Kidney tubule cell (primary cell): ENCODE results near the gene KRTAP3-3.
"Not testable (repeated sequence)": the region's sequence is repeated elsewhere in the genome, so short reads cannot be mapped to it uniquely, and the experiment has no call there.

Experiments used
- DNase-seq: peaks from one replicate; pipeline ENCODE4 v3.0.0-alpha.2; 2018; ENCODE audit warnings: low spot score

The KRTAP3-3 gene

GRCh38 chr17:40993839-40994238 lies at the start of gene KRTAP3-3:
Gene KRTAP3-3, minus strand, starts transcription at chr17:40994164. Its CDS starts 67 bp downstream, at chr17:40994097.
- no peak for DNase-seq

- no peak for DNase-seq
These were observed 49.0 kb upstream of the KRTAP3-3 start for GRCh38 chr17:41042953-41043352.

DNA sequence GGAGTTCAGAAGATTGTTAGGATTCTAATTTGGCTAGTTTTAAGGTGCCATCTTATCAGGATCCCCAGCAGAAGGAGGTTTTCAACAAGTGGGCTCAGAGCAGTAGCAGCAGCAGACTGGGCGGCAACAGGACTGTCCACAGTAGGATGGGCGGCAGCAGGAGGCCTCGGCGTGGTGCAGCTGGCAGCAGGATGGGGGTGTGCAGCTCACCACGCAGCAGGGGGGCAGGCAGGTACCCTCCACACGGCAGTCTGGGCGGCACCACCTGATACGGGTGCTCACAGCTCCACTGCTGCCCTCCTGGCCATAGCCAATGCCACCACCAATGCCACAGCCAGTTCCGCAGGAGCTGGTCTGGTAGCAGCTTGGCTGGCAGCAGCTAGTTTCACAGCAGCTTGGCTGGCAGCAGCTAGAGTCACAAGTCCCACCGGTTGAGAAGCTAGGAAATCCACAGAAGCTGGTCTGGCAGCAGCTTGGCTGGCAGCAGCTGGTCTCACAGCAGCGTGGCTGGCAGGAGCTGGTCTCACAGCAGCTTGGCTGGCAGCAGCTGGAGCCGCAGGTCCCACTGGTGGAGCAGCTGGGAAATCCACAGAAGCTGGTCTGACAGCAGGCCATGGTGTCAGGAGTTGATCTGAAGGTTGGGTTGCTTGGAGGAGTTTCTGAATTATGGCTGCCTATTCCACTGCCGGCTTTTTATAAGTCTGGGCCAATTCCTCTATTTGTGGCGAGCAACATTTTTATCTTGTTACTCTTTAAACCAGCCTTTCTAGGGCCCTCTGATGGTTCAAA lies 47.0 kb upstream of the KRTAP3-3 start, which contains the start of gene KRTAP1-1:
Gene KRTAP1-1 (minus strand): TSS at position 668 of the 789 bp plus-strand sequence. CDS start 53 bp downstream, at position 615.
- peak; percentile 47 for DNase-seq

DNA sequence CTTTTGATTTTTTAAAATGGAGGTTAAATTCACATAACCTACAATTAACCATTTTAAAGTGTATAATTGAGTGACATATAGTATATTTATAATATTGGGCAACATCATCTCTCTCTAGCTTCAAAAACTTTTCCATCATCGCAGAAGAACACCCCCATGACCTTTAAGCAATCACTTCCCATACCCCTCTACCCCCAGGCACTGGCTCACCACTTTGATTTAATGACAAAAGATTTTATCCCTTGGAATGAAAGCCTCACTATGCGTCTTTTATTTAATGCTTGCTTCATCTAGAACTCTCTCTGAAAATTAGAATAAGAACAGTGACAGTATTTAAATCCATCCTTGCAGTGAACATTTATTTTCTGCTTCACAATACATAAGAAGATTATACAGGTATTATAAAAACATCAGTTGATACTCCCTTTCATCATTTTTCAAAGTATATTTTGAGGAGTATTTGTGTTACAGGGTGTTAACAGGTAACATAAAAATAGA lies 43.9 kb upstream of the KRTAP3-3 start:
- DNase-seq, result no peak

GRCh38 chr17:41034346-41034935 lies 40.5 kb upstream of the KRTAP3-3 start, which contains the start of gene KRTAP1-3:
Gene KRTAP1-3, minus strand, starts transcription at chr17:41034874. Its CDS starts 53 bp downstream, at chr17:41034821.
- not testable (repeated sequence) for DNase-seq

- DNase-seq, result no peak
These were observed 35.8 kb upstream of the KRTAP3-3 start, which contains the start of gene KRTAP1-4 for GRCh38 chr17:41029633-41030245. Gene KRTAP1-4, minus strand, starts transcription at chr17:41030195. Its CDS starts 117 bp downstream, at chr17:41030078.

DNA sequence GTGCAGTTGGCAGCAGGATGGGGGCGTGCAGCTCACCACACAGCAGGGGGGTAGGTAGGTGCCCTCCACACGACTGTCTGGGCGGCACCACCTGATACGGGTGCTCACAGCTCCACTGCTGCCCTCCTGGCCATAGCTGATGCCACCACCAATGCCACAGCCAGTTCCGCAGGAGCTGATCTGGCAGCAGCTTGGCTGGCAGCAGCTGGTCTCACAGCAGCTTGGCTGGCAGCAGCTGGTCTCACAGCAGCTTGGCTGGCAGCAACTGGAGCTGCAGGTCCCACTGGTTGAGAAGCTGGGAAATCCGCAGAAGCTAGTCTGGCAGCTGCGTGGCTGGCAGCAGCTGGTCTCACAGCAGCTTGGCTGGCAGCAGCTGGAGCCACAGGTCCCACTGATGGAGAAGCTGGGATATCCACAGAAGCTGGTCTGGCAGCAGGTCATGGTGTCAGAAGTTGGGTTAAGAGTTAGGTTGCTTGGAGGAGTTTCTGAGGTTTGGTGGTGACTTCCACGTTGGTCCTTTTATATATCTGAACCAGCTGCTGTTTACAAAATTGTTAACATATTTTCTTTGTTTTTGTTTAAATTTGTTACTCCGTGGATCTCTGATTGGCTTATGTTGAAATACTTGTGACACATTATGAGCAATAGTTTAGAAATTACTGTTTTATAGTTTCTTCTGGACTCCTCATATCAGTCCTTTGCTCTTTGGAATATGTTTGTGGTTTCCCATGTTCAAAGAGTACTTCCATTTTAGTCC lies 32.9 kb upstream of the KRTAP3-3 start, which contains the start of gene KRTAP1-5:
Gene KRTAP1-5 (minus strand): TSS at position 494 of the 757 bp plus-strand sequence. CDS start 53 bp downstream, at position 441.
- no peak for DNase-seq

GRCh38 chr17:41024697-41025096 lies 30.7 kb upstream of the KRTAP3-3 start:
- no peak for DNase-seq

- DNase-seq, result peak; percentile 72
These were observed 26.4 kb upstream of the KRTAP3-3 start for GRCh38 chr17:41020336-41020735.

DNA sequence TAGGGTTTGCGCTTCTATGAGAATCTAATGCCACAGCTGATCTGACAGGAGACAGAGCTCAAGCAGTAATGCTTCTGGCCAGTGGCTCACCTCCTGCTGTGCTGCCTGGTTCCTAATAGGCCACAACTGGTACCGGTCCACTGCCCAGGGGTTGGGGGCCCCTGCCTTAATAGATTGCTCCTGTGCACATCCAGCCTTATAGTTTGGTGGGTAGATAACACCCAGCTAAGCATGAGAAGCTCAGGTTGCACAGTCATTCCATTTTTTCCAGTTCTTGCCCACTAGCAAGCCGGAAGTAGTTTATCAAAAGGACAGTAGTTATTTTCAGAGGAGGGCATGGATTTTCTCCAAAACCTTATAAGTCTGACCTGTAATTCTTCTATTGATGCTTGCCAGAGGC lies 25.5 kb upstream of the KRTAP3-3 start:
- DNase-seq, result no peak

DNA sequence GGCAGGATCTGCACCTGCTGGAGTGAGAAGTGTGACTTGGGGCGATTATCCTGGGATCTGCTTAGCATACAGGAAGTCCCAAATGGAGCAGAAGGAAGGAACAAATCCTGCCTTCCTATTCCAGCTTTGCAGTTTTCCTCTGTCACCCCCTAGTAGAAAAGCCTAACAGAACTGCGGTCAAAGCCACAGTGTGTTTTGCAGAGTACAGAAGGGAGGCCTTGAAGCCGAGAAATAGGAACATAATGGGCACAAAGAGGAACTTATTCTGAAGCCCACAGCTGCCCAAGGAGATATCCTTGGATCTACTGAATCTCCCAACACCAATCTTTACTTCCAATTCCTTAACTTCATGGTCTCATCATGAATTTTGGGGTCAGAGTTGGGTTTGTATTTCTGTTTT lies 24.6 kb upstream of the KRTAP3-3 start:
- no peak for DNase-seq

DNA sequence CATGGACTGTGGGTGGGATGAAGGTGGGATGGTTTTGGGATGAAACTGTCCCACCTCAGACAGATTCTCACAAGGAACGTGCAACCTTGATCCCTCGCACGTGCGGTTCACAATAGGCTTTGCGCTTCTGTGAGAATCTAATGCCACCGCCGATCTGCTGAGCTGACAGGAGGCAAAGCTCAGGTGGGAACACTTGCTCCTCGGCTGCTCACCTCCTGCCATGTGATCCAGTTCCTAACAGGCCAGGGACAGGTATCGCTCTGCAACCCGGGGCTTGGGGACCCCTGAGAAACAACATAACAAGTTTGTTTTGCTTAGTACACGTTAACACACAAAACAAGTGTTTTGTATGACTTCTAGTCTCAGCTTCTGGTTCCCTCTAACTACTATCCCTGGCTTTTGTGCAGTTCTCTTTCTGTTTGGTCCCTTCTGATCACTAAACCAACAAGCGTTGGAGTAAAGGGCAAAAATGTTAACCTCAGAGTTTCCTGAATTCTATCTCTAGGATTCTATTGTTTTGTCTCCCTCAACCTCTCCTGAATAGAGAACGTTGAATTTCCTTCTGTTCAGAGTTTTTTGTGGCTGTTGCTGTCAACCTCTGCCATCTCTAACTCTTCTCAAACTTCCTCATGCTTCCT lies 22.7 kb upstream of the KRTAP3-3 start:
- no peak for DNase-seq

DNA sequence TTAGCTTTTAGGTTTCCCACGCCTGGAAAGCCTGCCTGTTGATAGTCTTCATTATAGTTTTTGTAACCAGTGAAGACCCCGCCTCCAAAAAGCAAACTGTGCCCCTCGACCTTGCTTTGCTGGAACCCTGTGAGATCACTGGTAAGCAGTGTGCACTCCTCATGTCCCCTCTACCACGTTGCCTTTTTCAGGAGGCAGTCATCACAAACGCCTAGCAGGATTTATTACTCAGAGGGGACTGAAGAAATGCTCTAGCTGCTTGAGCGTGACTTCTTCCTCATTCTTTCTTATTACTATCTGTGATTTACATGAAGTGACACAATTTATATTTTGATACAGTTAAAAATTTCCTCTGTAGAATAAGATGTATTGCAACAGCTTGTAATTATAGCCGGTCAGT lies 21.5 kb upstream of the KRTAP3-3 start:
- DNase-seq, result peak; percentile 80

- DNase-seq, result peak; percentile 8
These were observed 19.6 kb upstream of the KRTAP3-3 start for GRCh38 chr17:41013606-41014005.

- DNase-seq, result peak; percentile 31
These were observed 19.2 kb upstream of the KRTAP3-3 start for GRCh38 chr17:41013181-41013580.

- no peak for DNase-seq
These were observed 18.6 kb upstream of the KRTAP3-3 start for GRCh38 chr17:41012326-41013120.

- DNase-seq, result no peak
These were observed 16.5 kb upstream of the KRTAP3-3 start for GRCh38 chr17:41010441-41010840.

DNA sequence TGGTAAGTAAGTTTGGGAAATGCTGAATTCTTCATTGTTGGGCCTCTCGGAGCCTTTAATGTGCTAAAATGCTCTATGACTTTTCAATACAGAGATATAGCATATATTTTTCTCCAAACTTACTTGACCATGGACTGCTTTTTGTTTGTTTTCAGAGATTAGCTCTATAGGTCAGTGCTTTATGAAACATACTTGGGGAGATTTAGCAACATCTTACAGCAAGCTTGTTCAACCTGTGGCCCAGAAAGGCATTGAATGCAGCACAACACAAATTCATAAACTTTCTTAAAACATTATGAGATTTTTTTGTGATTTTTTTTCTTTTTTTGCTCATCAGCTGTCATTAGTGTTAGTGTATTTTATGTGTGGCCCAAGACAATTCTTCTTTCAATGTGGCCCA lies 16.0 kb upstream of the KRTAP3-3 start:
- no peak for DNase-seq

DNA sequence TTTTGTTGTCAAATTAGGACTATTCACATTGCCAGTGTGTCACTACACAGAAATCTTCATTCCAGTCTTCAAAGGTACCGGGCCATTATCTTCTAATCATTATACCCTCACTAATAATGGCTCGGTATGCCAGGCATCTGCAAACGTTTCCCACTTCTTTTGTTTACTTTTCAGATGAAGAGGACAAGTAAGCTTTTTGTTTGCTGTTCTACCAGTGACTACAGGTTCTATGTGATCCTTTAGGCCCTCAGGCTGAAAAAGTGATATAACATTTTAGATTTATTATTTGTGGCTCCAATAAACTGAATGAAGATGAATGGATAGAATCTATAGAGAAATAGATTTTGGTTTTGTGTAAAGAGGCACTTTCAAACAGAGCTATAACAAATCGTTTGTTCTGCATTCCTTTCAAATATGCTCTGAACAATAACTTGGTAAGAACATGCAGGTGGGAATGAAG lies 15.4 kb upstream of the KRTAP3-3 start:
- DNase-seq, result peak; percentile 12

DNA sequence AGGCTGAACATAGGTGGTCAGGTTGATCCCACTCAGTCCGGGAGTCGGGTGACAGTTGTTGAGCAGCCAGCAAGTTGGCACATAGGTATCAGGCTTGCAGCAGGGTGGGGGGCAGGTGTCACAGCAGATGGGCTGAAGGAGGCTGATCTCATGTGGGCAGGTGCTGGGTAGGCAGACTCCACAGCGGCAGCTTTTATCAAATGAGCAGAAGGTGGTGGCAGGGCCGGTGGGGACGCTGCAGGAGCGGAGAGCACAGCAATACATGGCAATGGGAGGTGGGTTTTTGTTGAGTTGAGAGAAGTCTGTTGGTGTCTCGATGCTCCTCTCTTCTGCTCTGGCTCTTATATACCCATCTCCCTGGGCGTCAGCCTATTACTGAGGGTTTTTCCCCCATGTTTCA lies 14.8 kb upstream of the KRTAP3-3 start, which contains the start of gene KRTAP3-1:
Gene KRTAP3-1 (minus strand): TSS at position 318 of the 400 bp plus-strand sequence. CDS start 54 bp downstream, at position 264.
- DNase-seq, result no peak
